HepG2 (cell line): ENCODE results near the gene SPATA31E1.

ENCODE experiments used
- EZH2 ChIP-seq: conservative IDR thresholded peaks from 2 replicates; pipeline ENCODE4 v1.6.1; 2012; ENCODE audit warnings: mild to moderate bottlenecking, low read depth, low read length, moderate library complexity
- POLR2A ChIP-seq, 2 experiments: IDR thresholded peaks; 2 replicates each; pipeline ENCODE4 v1.6.1; 2011; ENCODE audit warnings: low read depth in 2 of 2, low read length in 2 of 2, mild to moderate bottlenecking in 1 of 2, moderate library complexity in 1 of 2; ENCODE audit not compliant: insufficient read depth in 1 of 2
- SP1 ChIP-seq, 2 experiments: fragments of 450-650 bp in 1 of 2; sonication (generic) in 1 of 2; formaldehyde crosslinking in 1 of 2; IDR thresholded peaks; 2 replicates each; pipeline versions ENCODE4 v1.4.0 to v1.6.1; 2016 to 2020; ENCODE audit warnings: missing genetic modification reagents in 1 of 2
- ZFP62 ChIP-seq: sonication (generic); formaldehyde crosslinking; IDR thresholded peaks from 2 replicates; pipeline ENCODE4 v1.4.0; 2020; ENCODE audit warnings: missing genetic modification reagents
- ZNF317 ChIP-seq: sonication (generic); formaldehyde crosslinking; IDR thresholded peaks from 2 replicates; pipeline ENCODE4 v1.5.0; 2020; ENCODE audit warnings: mild to moderate bottlenecking, missing genetic modification reagents
- ZSCAN21 ChIP-seq: sonication (generic); formaldehyde crosslinking; IDR thresholded peaks from 2 replicates; pipeline ENCODE4 v1.8.0; 2022; ENCODE audit warnings: mild to moderate bottlenecking, missing genetic modification reagents, moderate library complexity, borderline replicate concordance
- TF ChIP-seq, protein P1 (sequence below): sonication (generic); formaldehyde crosslinking; IDR thresholded peaks from 2 replicates; pipeline ENCODE4 v1.4.0; 2020; ENCODE audit warnings: missing genetic modification reagents
- TF ChIP-seq, protein P2 (sequence below): sonication (generic); formaldehyde crosslinking; IDR thresholded peaks from 2 replicates; pipeline ENCODE4 v1.5.0; 2020; ENCODE audit warnings: mild to moderate bottlenecking, missing genetic modification reagents, moderate library complexity

DNA sequence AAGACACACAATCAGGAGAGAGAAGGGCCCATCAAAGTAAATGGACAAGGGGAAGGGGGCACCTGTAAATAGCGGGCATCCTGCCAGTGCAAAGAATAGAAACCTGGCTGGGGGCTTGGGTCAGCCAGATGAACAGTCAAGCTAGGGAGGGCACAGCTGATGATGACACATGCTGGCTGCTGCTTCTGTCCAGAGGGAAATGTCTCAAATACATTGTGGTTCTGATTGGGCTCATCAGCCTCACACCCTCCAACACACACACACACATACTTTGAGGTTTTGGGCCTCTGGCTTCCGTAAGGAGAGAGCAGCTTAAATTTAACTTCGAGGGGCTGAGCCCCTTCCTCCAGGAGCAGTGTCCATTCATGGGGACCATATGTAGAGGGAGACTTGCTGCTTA lies 27.6 kb upstream of the SPATA31E1 start:
- TF ChIP-seq, protein P1, sequence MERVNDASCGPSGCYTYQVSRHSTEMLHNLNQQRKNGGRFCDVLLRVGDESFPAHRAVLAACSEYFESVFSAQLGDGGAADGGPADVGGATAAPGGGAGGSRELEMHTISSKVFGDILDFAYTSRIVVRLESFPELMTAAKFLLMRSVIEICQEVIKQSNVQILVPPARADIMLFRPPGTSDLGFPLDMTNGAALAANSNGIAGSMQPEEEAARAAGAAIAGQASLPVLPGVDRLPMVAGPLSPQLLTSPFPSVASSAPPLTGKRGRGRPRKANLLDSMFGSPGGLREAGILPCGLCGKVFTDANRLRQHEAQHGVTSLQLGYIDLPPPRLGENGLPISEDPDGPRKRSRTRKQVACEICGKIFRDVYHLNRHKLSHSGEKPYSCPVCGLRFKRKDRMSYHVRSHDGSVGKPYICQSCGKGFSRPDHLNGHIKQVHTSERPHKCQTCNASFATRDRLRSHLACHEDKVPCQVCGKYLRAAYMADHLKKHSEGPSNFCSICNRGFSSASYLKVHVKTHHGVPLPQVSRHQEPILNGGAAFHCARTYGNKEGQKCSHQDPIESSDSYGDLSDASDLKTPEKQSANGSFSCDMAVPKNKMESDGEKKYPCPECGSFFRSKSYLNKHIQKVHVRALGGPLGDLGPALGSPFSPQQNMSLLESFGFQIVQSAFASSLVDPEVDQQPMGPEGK (CRISPR knock-in tag): no peak
- TF ChIP-seq, protein P2, sequence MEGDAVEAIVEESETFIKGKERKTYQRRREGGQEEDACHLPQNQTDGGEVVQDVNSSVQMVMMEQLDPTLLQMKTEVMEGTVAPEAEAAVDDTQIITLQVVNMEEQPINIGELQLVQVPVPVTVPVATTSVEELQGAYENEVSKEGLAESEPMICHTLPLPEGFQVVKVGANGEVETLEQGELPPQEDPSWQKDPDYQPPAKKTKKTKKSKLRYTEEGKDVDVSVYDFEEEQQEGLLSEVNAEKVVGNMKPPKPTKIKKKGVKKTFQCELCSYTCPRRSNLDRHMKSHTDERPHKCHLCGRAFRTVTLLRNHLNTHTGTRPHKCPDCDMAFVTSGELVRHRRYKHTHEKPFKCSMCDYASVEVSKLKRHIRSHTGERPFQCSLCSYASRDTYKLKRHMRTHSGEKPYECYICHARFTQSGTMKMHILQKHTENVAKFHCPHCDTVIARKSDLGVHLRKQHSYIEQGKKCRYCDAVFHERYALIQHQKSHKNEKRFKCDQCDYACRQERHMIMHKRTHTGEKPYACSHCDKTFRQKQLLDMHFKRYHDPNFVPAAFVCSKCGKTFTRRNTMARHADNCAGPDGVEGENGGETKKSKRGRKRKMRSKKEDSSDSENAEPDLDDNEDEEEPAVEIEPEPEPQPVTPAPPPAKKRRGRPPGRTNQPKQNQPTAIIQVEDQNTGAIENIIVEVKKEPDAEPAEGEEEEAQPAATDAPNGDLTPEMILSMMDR: no peak
- TF ChIP-seq EZH2 (no peak), ZSCAN21 (CRISPR knock-in tag) (no peak), SP1 (IDR thresholded peaks at IDR 0.05) (no peak), SP1 (CRISPR knock-in tag; IDR thresholded peaks at IDR 0.05) (no peak), ZFP62 (CRISPR knock-in tag) (no peak), POLR2A (IDR thresholded peaks at IDR 0.05; ENCODE audit: insufficient read depth in 1 of 2, low read depth in 2 of 2, low read length in 2 of 2) (no peak), ZNF317 (CRISPR knock-in tag) (no peak)
